GM19035 (cell line): ENCODE results near the gene SLC2A13.
"Not testable (repeated sequence)": the region's sequence is repeated elsewhere in the genome, so short reads cannot be mapped to it uniquely, and the experiment has no call there.

Source experiments
- ATAC-seq: cut with Tn5 transposase; IDR thresholded peaks from one replicate; pipeline ENCODE4 v1.9.1; 2021; ENCODE audit not compliant: unreplicated experiment

Gene SLC2A13

GRCh38 chr12:39935839-39936238 lies 170.0 kb downstream of the SLC2A13 start:
- no peak for ATAC-seq

GRCh38 chr12:39935275-39935674 lies 170.6 kb downstream of the SLC2A13 start:
- no peak for ATAC-seq

- ATAC-seq = no peak
These were observed 174.0 kb downstream of the SLC2A13 start for GRCh38 chr12:39931857-39932256.

GRCh38 chr12:39931231-39931630 lies 174.7 kb downstream of the SLC2A13 start:
- ATAC-seq = no peak

- ATAC-seq = no peak
These were observed 175.8 kb downstream of the SLC2A13 start for GRCh38 chr12:39930101-39930500.

GRCh38 chr12:39928181-39928899 lies 177.5 kb downstream of the SLC2A13 start:
- ATAC-seq = no peak

GRCh38 chr12:39923364-39923763 lies 182.5 kb downstream of the SLC2A13 start:
- no peak for ATAC-seq

- not testable (repeated sequence) for ATAC-seq
These were observed 183.3 kb downstream of the SLC2A13 start for GRCh38 chr12:39922598-39922997.

- no peak for ATAC-seq
These were observed 185.2 kb downstream of the SLC2A13 start for GRCh38 chr12:39920647-39921046.

GRCh38 chr12:39920222-39920621 lies 185.7 kb downstream of the SLC2A13 start:
- ATAC-seq = no peak

- no peak for ATAC-seq
These were observed 186.1 kb downstream of the SLC2A13 start for GRCh38 chr12:39919790-39920189.

- no peak for ATAC-seq
These were observed 190.6 kb downstream of the SLC2A13 start for GRCh38 chr12:39915249-39915648.

GRCh38 chr12:39912211-39912980 lies 193.5 kb downstream of the SLC2A13 start:
- ATAC-seq = no peak

- ATAC-seq = no peak
These were observed 199.6 kb downstream of the SLC2A13 start for GRCh38 chr12:39906237-39906636.

GRCh38 chr12:39905152-39905551 lies 200.7 kb downstream of the SLC2A13 start:
- ATAC-seq = no peak

GRCh38 chr12:39902821-39903220 lies 203.1 kb downstream of the SLC2A13 start:
- no peak for ATAC-seq

- ATAC-seq = no peak
These were observed 208.6 kb downstream of the SLC2A13 start for GRCh38 chr12:39897315-39897714.

- not testable (repeated sequence) for ATAC-seq
These were observed 212.5 kb downstream of the SLC2A13 start for GRCh38 chr12:39893388-39893787.

GRCh38 chr12:39892146-39892545 lies 213.7 kb downstream of the SLC2A13 start:
- ATAC-seq = no peak

- no peak for ATAC-seq
These were observed 218.0 kb downstream of the SLC2A13 start for GRCh38 chr12:39887856-39888255.

- no peak for ATAC-seq
These were observed 219.8 kb downstream of the SLC2A13 start for GRCh38 chr12:39886106-39886505.

- no peak for ATAC-seq
These were observed 221.2 kb downstream of the SLC2A13 start for GRCh38 chr12:39884616-39885125.
